GM18508 (cell line): Measurements from ENCODE around the gene PCDHB16.
"Not testable (repeated sequence)": the region's sequence is repeated elsewhere in the genome, so short reads cannot be mapped to it uniquely, and the experiment has no call there.

Experiments used
- ATAC-seq: cut with Tn5 transposase; IDR thresholded peaks from one replicate; pipeline ENCODE4 v1.9.1; 2021; ENCODE audit warnings: moderate number of reproducible peaks; ENCODE audit not compliant: insufficient read depth, unreplicated experiment

Gene PCDHB16

GRCh38 chr5:141182248-141182647 is at the start of gene PCDHB16:
TSS of gene PCDHB16 (plus strand) at chr5:141182387. CDS start at chr5:141182560, 173 bp downstream.
- ATAC-seq: no peak

- no peak for ATAC-seq
These were observed 47.0 kb upstream of the PCDHB16 start, which contains the start of gene PCDHB5 for GRCh38 chr5:141135030-141135717. TSS of gene PCDHB5 (plus strand) at chr5:141135206. CDS start at chr5:141135435, 229 bp downstream.

GRCh38 chr5:141135718-141136266 is 46.4 kb upstream of the PCDHB16 start:
- ATAC-seq: no peak

- not testable (repeated sequence) for ATAC-seq
These were observed 44.8 kb upstream of the PCDHB16 start for GRCh38 chr5:141137346-141137745.

- no peak for ATAC-seq
These were observed 32.4 kb upstream of the PCDHB16 start, which contains the start of gene PCDHB6 for GRCh38 chr5:141149812-141150211. TSS of gene PCDHB6 (plus strand) at chr5:141150057. CDS start at chr5:141150258, 201 bp downstream.

- no peak for ATAC-seq
These were observed 31.8 kb upstream of the PCDHB16 start for GRCh38 chr5:141150224-141150992.

GRCh38 chr5:141150993-141151325 is 31.2 kb upstream of the PCDHB16 start:
- no peak for ATAC-seq

GRCh38 chr5:141151632-141152031 is 30.6 kb upstream of the PCDHB16 start:
- not testable (repeated sequence) for ATAC-seq

- ATAC-seq: not testable (repeated sequence)
These were observed 30.1 kb upstream of the PCDHB16 start for GRCh38 chr5:141152096-141152495.

GRCh38 chr5:141155540-141156374 is 26.4 kb upstream of the PCDHB16 start:
- ATAC-seq: no peak

GRCh38 chr5:141157356-141157755 is 24.8 kb upstream of the PCDHB16 start:
- not testable (repeated sequence) for ATAC-seq

- ATAC-seq: not testable (repeated sequence)
These were observed 24.3 kb upstream of the PCDHB16 start for GRCh38 chr5:141157901-141158300.

GRCh38 chr5:141172381-141173204 is 9.6 kb upstream of the PCDHB16 start, which contains the start of gene PCDHB7:
TSS of gene PCDHB7 (plus strand) at chr5:141172644. CDS start at chr5:141172836, 192 bp downstream.
- no peak for ATAC-seq

- not testable (repeated sequence) for ATAC-seq
These were observed 7.7 kb upstream of the PCDHB16 start for GRCh38 chr5:141174291-141175104.

GRCh38 chr5:141175933-141176332 is 6.3 kb upstream of the PCDHB16 start:
- no peak for ATAC-seq

- not testable (repeated sequence) for ATAC-seq
These were observed 4.5 kb upstream of the PCDHB16 start, which contains the start of gene PCDHB8 for GRCh38 chr5:141177577-141178191. TSS of gene PCDHB8 (plus strand) at chr5:141177790. CDS start at chr5:141178035, 245 bp downstream.

GRCh38 chr5:141179371-141179770 is 2.8 kb upstream of the PCDHB16 start:
- not testable (repeated sequence) for ATAC-seq

GRCh38 chr5:141179876-141180275 is 2.3 kb upstream of the PCDHB16 start:
- ATAC-seq: not testable (repeated sequence)
